Loucy (cell line): ENCODE data around the gene ASPHD1.
"Not testable (repeated sequence)": the region's sequence is repeated elsewhere in the genome, so short reads cannot be mapped to it uniquely, and the experiment has no call there.

Experiments used
- H2AFZ ChIP-seq: fragments of 200-600 bp; sonication (generic); 2 replicates; pipeline ENCODE4 v1.6.0; 2016; ENCODE audit warnings: antibody characterized with exemption, mild to moderate bottlenecking, low read length, moderate library complexity
- H3F3A ChIP-seq: fragments of 200-600 bp; 2 replicates; pipeline ENCODE4 v1.6.0; 2016; ENCODE audit warnings: antibody characterized with exemption, low read depth, mild to moderate bottlenecking
- H3K27me3 ChIP-seq: fragments of 200-600 bp; sonication (generic); 2 replicates; pipeline ENCODE4 v1.6.1; 2014; ENCODE audit warnings: low read length, mild to moderate bottlenecking; ENCODE audit not compliant: insufficient read depth, poor library complexity, severe bottlenecking
- H3K36me3 ChIP-seq: fragments of 200-600 bp; sonication (generic); 2 replicates; pipeline ENCODE4 v1.6.1; 2016; ENCODE audit warnings: low read length; ENCODE audit not compliant: insufficient read depth
- H3K4me1 ChIP-seq: fragments of 200-600 bp; sonication (generic); 2 replicates; pipeline ENCODE4 v1.5.1; 2014; ENCODE audit warnings: low read length, mild to moderate bottlenecking; ENCODE audit not compliant: insufficient read depth, poor library complexity, severe bottlenecking
- H3K4me2 ChIP-seq: fragments of 200-600 bp; sonication (generic); 2 replicates; pipeline ENCODE4 v1.6.0; 2014; ENCODE audit warnings: antibody characterized with exemption, low read length, low read depth, mild to moderate bottlenecking; ENCODE audit not compliant: poor library complexity, severe bottlenecking
- H3K4me3 ChIP-seq: fragments of 200-600 bp; sonication (generic); 2 replicates; pipeline ENCODE4 v1.5.1; 2014; ENCODE audit warnings: low read length, mild to moderate bottlenecking, mixed read lengths; ENCODE audit not compliant: poor library complexity, severe bottlenecking
- H3K79me2 ChIP-seq: fragments of 200-600 bp; sonication (generic); 2 replicates; pipeline ENCODE4 v1.6.1; 2014; ENCODE audit warnings: low read length; ENCODE audit not compliant: insufficient read depth
- H3K9ac ChIP-seq: fragments of 200-600 bp; sonication (generic); 2 replicates; pipeline ENCODE4 v1.6.0; 2014; ENCODE audit warnings: mild to moderate bottlenecking, low read depth, low read length, moderate library complexity; ENCODE audit not compliant: poor library complexity, severe bottlenecking
- H3K9me2 ChIP-seq: fragments of 200-600 bp; sonication (generic); replicated peaks from 2 replicates; pipeline ENCODE4 v1.6.1; 2016; ENCODE audit warnings: low read depth, low read length, mixed read lengths
- H3K9me3 ChIP-seq: fragments of 200-600 bp; sonication (generic); 2 replicates; pipeline ENCODE4 v1.6.1; 2014; ENCODE audit warnings: mild to moderate bottlenecking, antibody characterized with exemption, low read length, low read depth; ENCODE audit not compliant: insufficient read depth
- H4K20me1 ChIP-seq: fragments of 200-600 bp; sonication (generic); 2 replicates; pipeline ENCODE4 v1.6.0; 2014; ENCODE audit warnings: antibody characterized with exemption, low read length, mild to moderate bottlenecking; ENCODE audit not compliant: insufficient read depth, poor library complexity, severe bottlenecking
- EZH2phosphoT487 ChIP-seq: fragments of 200-600 bp; IDR thresholded peaks from 2 replicates; pipeline ENCODE4 v1.6.1; 2018; ENCODE audit warnings: antibody characterized with exemption, mild to moderate bottlenecking, moderate library complexity, borderline replicate concordance
- TF ChIP-seq, protein P1 (sequence below): fragments of 200-600 bp; sonication (generic); conservative IDR thresholded peaks from 2 replicates; pipeline ENCODE4 v1.5.1; 2014; ENCODE audit warnings: mild to moderate bottlenecking, antibody characterized with exemption, low read length

The ASPHD1 gene

DNA sequence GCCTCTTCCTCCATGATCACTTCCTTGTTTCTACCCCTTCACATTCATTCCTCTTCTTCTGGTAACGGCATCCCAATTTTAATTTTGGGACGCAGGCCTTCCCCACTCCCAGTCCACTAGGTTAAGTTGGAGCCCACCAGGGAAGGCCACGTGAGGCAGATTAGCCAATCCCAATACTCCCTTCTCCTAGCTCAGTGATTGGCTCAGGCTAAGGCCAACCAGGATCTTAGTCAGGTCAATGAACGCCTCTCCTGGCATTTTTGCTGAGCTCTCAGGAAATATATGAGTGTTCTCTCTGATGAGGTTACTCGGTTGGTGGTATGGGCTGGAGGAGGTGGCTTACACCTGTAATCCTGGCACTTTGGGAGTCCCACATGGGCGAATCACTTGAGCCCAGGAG, 16.3 kb upstream of the ASPHD1 start:
- Histone ChIP-seq H3K9me3 (no peaks in the 10 kb centered on the region), H3K79me2 (no peaks in the 10 kb centered on the region), H3K27me3 (no peaks in the 10 kb centered on the region), H3K9ac (no peak overlapping the region), H3K4me1 (no peaks in the 10 kb centered on the region), H2AFZ (no peak overlapping the region), H3K9me2 (no peaks in the 10 kb centered on the region), H3F3A (no peaks in the 10 kb centered on the region), H3K36me3 (no peaks in the 10 kb centered on the region), H3K4me3 (no peak overlapping the region), H3K4me2 (no peak overlapping the region), H4K20me1 (no peaks in the 10 kb centered on the region)
- no peak for TF ChIP-seq EZH2phosphoT487
- TF ChIP-seq, protein P1, sequence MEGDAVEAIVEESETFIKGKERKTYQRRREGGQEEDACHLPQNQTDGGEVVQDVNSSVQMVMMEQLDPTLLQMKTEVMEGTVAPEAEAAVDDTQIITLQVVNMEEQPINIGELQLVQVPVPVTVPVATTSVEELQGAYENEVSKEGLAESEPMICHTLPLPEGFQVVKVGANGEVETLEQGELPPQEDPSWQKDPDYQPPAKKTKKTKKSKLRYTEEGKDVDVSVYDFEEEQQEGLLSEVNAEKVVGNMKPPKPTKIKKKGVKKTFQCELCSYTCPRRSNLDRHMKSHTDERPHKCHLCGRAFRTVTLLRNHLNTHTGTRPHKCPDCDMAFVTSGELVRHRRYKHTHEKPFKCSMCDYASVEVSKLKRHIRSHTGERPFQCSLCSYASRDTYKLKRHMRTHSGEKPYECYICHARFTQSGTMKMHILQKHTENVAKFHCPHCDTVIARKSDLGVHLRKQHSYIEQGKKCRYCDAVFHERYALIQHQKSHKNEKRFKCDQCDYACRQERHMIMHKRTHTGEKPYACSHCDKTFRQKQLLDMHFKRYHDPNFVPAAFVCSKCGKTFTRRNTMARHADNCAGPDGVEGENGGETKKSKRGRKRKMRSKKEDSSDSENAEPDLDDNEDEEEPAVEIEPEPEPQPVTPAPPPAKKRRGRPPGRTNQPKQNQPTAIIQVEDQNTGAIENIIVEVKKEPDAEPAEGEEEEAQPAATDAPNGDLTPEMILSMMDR, result no peak

DNA sequence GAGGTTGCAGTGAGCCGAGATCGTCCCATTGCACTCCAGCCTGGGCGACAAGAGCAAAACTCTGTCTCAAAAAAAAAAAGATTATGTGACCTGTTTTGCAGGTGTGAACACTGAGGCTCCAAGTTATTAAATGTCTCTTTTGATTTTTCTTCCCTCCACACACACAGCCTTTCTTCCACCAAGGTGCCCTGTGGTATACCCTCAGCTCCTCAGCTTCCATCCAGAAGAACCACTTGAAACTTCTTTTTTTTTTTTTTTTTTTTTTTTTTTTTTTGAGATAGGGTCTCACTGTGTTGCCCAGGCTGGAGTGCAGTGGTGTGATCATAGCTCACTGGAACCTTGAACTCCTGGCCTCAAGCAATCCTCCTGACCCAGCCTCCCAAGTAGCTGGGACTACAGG, 10.9 kb upstream of the ASPHD1 start:
- not testable (repeated sequence) for H3K79me2 ChIP-seq, H3K27me3 ChIP-seq, H3K9ac ChIP-seq, H2AFZ ChIP-seq, H3K4me1 ChIP-seq, H3F3A ChIP-seq, H3K9me2 ChIP-seq, H3K9me3 ChIP-seq, H3K4me3 ChIP-seq, H3K4me2 ChIP-seq, H3K36me3 ChIP-seq, H4K20me1 ChIP-seq

DNA sequence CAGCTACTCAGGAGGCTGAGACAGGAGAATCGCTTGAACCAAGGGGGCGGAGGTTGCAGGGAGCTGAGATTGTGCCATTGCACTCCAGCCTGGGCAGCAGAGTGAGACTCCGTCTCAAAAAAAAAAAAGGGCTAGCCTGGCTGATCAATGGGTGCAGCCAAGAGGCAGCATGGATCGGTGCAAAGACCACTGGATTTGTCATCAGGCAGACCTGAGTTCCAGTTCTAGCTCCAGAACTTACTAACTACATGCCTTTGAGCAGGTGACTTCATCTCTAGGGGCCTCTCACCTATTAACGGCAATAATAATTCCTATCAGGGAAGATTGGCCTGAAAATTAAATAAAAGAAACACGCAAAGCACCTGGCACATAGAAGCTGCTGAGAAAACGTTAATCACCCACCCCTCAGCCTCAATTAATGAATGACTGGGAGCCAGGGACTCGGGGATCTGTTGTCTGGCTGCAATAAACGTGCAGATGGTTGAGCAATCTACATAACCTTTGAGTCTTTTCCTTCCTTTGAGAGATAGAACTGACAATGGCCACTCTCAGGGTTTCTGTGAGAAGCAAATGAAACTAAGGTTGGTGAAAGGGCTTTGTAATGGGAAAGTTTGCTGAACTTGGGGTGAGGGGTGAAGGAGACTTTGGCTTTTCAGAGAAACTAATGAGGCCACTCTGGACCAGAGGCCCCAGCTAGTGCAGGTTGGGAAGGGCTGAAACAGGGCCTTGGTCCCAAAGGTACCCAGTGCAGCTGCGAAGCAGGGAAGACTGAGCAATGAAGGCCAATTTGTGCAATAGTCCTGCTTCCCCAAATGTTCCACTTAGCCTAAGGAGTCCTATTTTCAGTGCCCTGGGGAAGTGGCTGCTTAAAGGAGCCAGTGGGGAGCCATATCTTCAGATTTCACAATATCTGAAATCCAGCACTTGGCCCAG, 8.5 kb upstream of the ASPHD1 start:
- no peaks in the 10 kb centered on the region for H3K4me1 ChIP-seq
- H3K9ac ChIP-seq, result no peak overlapping the region
- no peaks in the 10 kb centered on the region for H3K27me3 ChIP-seq
- no peaks in the 10 kb centered on the region for H3K9me3 ChIP-seq
- no peak overlapping the region for H3K4me3 ChIP-seq
- no peak overlapping the region for H2AFZ ChIP-seq
- H3K9me2 ChIP-seq, result no peaks in the 10 kb centered on the region
- H3K4me2 ChIP-seq, result no peak overlapping the region
- TF ChIP-seq, protein P1, result no peak
- TF ChIP-seq EZH2phosphoT487, result no peak
- no peaks in the 10 kb centered on the region for H3K36me3 ChIP-seq
- no peaks in the 10 kb centered on the region for H3F3A ChIP-seq
- H4K20me1 ChIP-seq, result no peaks in the 10 kb centered on the region
- H3K79me2 ChIP-seq, result no peaks in the 10 kb centered on the region

DNA sequence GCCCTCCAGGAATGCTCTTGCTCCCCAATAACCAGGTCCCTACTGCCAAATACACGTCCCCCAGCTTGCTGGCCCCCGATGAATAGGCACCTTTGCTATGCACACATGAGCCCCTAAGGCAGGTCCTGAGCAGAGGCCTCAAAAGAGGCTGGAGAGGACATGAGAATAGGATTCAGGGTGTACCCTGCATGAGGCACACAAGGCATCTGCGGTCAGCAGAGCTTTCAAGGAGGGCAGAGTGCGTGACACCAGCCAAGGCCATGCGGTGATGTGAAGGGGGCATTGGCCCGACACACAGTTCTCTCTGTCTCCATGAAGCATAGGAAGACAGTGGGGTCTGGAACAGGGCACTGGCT, 7.9 kb upstream of the ASPHD1 start:
- H3K4me1 ChIP-seq, result no peaks in the 10 kb centered on the region
- H3K9me2 ChIP-seq, result no peaks in the 10 kb centered on the region
- no peak overlapping the region for H2AFZ ChIP-seq
- H3K4me3 ChIP-seq, result no peak overlapping the region
- no peaks in the 10 kb centered on the region for H3F3A ChIP-seq
- no peaks in the 10 kb centered on the region for H3K36me3 ChIP-seq
- TF ChIP-seq, protein P1, result no peak
- no peak for TF ChIP-seq EZH2phosphoT487
- H4K20me1 ChIP-seq, result no peaks in the 10 kb centered on the region
- H3K9me3 ChIP-seq, result no peaks in the 10 kb centered on the region
- no peaks in the 10 kb centered on the region for H3K27me3 ChIP-seq
- H3K4me2 ChIP-seq, result no peak overlapping the region
- H3K9ac ChIP-seq, result no peak overlapping the region
- no peaks in the 10 kb centered on the region for H3K79me2 ChIP-seq
